Fibroblast of pulmonary artery (primary cell): Measurements from ENCODE around the gene TMEM38A.

ENCODE experiments used
- DNase-seq: peaks from one replicate; pipeline ENCODE4 v3.0.0-alpha.2; 2010; ENCODE audit warnings: low read depth
- H3K4me3 ChIP-seq: replicated peaks from 2 replicates; pipeline ENCODE4 v1.5.1; 2011; ENCODE audit warnings: low read depth, mild to moderate bottlenecking, control low read depth, low read length, moderate library complexity
- TF ChIP-seq, protein P1 (sequence below): IDR thresholded peaks from 2 replicates; pipeline ENCODE4 v1.5.1; 2011; ENCODE audit warnings: mild to moderate bottlenecking, control low read depth, low read length, inconsistent platforms; ENCODE audit errors: missing control alignments

TMEM38A gene

DNA sequence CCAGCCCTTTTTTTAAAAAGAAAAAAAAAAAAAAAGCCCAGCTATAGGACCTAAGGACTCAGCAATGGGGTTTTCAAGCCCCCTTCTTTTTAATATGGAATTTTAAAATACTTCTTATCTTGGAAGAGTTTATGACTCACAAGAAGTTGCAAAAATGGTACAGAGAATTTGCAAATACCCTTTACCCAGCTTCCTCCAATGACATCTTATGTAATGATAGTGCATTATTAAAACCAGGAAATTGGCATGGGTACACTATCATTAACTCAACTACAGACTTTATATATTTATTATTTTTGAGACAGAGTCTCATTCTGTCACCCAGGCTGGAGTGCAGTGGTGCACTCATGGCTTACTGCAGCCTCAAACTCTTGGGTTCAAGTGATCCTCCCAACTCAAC is 16.1 kb downstream of the TMEM38A start:
- DNase-seq = no peak
- TF ChIP-seq, protein P1, sequence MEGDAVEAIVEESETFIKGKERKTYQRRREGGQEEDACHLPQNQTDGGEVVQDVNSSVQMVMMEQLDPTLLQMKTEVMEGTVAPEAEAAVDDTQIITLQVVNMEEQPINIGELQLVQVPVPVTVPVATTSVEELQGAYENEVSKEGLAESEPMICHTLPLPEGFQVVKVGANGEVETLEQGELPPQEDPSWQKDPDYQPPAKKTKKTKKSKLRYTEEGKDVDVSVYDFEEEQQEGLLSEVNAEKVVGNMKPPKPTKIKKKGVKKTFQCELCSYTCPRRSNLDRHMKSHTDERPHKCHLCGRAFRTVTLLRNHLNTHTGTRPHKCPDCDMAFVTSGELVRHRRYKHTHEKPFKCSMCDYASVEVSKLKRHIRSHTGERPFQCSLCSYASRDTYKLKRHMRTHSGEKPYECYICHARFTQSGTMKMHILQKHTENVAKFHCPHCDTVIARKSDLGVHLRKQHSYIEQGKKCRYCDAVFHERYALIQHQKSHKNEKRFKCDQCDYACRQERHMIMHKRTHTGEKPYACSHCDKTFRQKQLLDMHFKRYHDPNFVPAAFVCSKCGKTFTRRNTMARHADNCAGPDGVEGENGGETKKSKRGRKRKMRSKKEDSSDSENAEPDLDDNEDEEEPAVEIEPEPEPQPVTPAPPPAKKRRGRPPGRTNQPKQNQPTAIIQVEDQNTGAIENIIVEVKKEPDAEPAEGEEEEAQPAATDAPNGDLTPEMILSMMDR = no peak
- H3K4me3 ChIP-seq = no peak overlapping the region

DNA sequence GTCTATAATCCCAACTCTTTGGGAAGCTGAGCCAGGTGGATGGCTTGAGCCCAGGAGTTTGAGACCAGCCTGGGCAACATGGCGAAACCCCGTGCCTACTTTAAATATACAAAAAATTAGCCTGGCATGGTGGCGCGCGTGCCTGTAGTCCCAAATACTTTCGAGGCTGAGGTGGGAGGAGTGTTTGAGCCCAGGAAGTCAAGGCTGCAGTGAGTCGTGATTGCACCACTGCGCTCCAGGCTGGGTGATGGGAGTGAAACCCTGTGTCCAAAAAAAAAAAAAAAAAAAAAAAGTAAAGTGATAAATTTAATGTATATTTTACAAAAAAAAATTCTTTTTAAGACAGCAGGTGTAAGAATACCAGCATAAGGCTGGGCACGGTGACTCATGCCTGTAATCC is 17.6 kb downstream of the TMEM38A start:
- no peak for DNase-seq
- no peak overlapping the region for H3K4me3 ChIP-seq
- TF ChIP-seq, protein P1 = no peak

DNA sequence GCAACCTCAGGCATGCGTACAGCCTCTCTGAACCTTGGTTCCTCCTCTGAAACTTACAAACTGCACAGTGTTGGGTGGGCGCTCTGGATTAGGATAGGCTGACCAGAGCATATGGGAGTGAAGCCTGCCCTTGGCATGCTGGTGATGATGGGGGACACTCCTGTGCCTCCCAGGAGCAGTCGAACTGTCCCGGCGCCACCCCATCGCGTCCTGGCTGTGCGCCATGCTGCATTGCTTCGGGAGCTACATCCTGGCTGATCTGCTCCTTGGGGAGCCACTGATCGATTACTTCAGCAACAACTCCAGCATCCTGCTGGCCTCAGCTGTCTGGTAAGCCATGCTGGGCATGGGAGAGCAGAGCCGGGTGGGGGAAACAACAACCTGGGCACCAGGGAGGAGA is 18.9 kb downstream of the TMEM38A start:
- no peak overlapping the region for H3K4me3 ChIP-seq
- no peak for DNase-seq
- TF ChIP-seq, protein P1 = no peak

DNA sequence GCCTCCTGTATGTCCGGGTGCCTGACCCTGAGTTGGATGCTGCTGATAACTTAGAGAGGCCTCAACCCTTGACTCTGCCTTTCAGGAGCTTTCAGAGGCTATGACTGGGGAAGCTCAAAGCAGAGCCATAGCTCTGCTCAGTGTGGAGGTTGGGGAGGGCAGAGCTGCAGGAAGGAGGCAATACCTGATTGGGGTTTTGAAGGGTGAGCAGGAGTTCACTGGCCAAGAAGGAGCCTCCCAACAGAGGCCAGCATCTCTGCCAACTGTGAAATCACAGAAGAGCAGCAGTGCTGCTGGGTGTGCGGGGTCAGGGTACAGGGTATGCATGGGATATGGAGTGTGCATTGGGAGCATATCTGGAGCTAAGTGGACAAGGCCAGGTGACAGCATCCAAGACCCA is 21.6 kb downstream of the TMEM38A start:
- DNase-seq = no peak
- no peak overlapping the region for H3K4me3 ChIP-seq
- TF ChIP-seq, protein P1 = no peak

DNA sequence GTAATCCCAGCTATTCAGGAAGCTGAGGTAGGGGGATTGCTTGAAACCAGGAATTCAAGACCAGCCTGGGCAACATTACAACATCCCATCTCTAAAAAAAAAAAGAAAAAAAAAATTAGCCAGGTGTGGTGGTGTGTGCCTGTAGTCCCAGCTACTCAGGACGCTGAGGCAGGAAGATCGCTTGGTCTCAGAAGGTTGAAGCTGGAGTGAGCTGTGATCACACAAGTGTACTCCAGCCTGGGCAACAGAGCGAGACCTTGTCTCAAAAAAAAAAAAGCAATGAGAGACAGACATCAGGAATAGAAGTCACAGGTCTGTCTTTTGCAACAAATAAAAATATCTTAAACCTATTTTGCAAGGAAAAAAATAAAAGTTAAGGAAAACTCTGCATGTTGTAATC is 23.3 kb downstream of the TMEM38A start:
- no peak overlapping the region for H3K4me3 ChIP-seq
- TF ChIP-seq, protein P1 = no peak
- DNase-seq = no peak

DNA sequence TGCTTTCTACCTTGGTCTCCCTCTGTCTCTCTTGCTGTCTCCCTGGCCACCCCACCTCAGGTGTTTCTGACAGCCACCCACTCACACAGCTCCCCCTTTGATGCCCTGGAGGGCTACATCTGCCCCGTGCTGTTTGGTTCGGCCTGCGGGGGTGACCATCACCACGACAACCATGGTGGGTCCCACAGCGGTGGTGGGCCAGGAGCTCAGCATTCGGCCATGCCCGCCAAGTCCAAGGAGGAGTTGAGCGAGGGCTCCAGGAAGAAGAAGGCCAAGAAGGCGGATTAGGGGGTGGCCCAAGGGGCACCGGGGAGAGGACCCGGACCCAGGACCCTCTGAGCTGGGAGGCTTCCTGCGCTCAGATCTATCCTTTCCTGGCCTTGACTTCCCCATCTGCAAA is 27.1 kb downstream of the TMEM38A start:
- TF ChIP-seq, protein P1 = no peak
- DNase-seq = no peak
- no peak overlapping the region for H3K4me3 ChIP-seq

DNA sequence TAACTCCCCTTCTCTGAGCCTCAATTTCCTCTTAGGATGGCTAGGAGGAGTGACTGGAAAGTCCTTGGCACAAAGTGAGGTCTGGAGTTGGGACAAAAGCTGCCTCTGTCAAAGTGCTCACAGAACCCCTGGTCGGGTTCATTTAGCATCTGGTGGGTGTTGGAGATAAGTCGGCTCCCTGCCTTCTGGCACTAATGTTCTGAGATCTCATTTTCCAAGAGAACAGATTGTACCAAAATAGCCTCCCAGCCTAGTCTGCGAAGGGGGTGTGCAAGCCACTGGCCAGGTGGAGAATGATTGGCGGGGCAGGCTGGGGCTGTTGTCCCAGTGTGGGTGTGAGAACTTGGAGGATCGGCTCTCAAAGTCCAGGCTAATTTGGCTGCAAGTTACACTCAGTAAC is 38.0 kb downstream of the TMEM38A start:
- DNase-seq = peak; percentile 2
- TF ChIP-seq, protein P1 = no peak
- H3K4me3 ChIP-seq = no peak overlapping the region
